GM10847 (cell line): Measurements from ENCODE around the gene AK4.

Experiments
- POLR2A ChIP-seq: IDR thresholded peaks from 2 replicates; pipeline ENCODE4 v1.6.1; 2011; ENCODE audit not compliant: insufficient read length; ENCODE audit errors: extremely low read depth

The AK4 gene

DNA sequence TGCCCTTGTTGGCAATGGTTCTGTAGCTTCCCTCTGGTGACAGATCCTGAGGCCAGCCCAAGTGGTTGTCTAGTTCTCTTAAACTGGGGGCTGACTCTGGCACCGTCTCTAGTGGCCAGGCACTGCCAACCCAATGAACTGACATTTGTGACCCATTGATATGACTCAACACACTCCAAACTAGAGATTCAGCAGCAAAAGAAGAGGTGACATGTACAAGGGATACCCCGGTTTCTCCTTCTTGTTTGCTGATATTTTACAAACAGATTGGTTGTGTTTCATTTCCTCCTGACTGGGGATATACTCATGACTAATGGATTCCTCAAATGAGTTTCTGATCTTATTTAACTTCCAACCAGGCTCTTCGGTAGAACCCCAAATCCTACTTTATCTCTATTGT is 95.5 kb downstream of the AK4 start:
- no peak for TF ChIP-seq POLR2A

- no peak for TF ChIP-seq POLR2A
Measured at GRCh38 chr1:65245295-65245694, 97.3 kb downstream of the AK4 start.

DNA sequence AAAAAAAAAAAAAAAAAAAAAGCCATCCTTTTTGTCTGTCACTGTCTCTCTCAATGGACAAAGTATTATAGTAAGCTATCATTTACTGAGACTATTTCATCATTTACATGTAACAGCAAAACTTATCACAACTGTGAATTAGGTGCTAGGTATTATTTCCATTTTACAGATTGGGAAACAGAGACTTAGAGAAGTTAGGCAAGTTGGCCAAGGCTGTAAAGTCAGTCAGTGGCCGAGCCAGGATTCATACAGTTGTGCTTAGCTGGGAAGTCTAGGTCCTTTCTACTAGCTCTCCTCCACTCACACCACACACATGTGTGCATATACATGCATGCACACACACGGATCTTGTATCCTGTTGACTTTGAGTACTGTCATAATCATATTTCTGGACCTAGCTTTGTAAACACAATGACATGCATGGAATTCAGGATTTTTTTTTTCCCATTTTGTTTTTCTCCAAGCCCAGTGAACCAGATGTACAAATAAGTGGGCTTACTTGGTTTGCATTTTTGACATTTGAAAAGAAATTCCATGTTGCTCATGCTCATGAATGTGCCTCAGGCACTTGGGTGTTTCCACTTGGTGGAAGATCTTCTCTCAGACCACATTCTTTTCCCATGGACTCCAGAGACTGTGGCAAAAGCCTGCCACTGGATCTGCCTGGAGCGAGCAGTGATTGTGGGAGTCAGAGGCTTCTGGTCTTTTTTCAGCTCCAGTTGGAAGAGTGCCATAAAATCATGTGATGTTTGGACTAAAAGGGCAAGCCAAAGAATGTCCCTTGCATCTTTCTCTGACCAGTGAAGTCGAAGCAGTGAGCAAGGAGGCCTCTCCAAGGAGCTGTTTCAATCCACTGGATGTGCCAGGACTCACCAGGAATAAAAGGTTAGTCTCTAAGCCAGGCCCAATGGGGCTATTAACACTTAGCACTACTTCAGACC is 99.7 kb downstream of the AK4 start:
- no peak for TF ChIP-seq POLR2A

DNA sequence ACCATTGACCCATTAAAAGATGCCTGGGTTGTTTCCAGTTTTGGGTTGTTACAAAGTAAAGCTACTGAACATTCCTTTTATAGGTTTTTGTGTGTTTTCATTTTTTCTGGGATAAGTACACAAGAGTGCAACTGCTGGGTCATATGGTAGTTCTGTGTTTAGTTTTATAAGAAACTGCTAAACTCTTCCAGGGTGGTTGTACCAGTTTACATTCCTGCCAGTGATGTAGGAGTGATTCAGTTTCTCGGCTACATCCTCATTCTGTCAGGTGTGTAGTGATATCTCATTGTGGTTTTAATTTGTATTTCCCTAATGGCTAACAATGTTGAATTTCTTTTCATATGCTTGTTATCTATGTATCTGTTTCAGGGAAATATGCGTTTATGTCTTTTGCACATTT is 102.8 kb downstream of the AK4 start:
- TF ChIP-seq POLR2A: no peak

GRCh38 chr1:65253800-65254319 is 105.9 kb downstream of the AK4 start:
- no peak for TF ChIP-seq POLR2A

DNA sequence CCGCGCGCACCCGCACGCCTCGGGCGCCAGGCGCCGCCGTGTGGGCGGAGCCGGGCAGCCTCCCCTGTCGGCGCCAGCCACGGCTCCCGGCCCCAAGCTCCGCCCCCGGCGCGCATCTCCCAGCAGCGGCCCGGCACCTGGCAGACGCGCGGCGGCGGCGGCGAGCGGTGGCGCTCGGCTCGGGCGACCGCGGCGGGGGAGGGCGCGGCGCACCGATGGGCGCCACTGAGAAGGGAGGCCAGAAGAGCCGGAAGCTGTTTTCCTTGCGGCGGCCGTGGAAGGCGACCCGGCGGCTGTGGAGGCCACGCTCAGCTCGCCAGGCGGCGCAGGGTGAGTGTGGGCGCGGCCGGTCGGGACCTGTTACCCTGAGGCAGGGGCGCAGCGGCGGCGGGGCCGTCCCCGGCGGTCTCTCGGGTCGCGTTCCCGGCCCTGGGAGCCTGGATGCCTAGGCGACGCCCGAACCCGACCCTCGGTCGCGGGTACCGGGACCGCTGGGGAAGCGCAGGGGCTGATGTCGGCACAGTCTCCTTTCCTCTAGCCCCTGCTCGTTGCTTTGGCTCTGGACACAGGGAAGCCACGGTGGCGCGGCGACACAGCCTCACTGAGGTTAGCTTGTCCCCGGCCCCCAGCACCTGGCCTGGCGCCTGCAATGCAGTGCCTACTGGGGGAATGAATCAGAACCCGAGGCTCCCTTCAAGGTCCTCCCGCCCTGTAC is 106.5 kb downstream of the AK4 start:
- peak; percentile 31 for TF ChIP-seq POLR2A

- no peak for TF ChIP-seq POLR2A
Measured at GRCh38 chr1:65255035-65255655, 107.1 kb downstream of the AK4 start.

DNA sequence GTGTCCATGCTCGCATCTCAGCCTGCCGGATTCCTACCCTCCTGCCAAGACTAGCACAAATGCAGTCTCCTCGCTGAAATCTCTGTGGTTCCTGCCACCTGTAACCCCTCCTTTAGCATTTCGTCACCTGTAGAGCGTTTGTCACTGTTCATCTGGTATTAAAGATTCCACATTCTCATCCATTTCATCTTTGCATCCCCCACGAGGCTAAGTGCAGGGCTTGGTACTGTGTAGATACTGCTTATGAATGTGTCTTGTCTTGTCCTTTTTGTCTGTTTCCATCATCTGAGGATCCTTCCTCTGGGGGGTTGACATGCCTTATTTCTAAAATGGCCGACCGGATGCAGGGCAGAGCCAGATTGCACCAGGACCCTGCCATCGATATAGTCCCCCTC is 107.7 kb downstream of the AK4 start:
- TF ChIP-seq POLR2A: no peak

GRCh38 chr1:65256860-65257708 is 109.1 kb downstream of the AK4 start:
- no peak for TF ChIP-seq POLR2A

DNA sequence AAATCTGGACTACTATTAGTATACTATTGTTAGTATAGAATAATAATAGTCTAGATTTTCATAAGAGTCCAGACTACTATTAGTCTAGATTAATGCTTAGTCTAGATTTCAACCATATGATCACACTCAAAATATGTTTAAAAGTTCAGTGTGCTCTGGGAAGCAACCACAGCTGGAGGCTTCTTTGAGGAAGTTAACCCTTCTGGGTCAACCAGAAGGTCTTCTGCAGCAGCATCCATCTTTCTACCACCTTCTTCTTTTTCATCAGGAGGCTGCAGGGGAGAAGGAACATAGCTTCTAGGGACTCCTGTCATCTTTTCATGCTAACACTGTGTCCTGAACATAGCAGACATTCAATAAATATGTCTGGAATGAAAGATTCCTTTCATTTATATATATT is 110.1 kb downstream of the AK4 start:
- no peak for TF ChIP-seq POLR2A

GRCh38 chr1:65259816-65260215 is 111.8 kb downstream of the AK4 start:
- no peak for TF ChIP-seq POLR2A

DNA sequence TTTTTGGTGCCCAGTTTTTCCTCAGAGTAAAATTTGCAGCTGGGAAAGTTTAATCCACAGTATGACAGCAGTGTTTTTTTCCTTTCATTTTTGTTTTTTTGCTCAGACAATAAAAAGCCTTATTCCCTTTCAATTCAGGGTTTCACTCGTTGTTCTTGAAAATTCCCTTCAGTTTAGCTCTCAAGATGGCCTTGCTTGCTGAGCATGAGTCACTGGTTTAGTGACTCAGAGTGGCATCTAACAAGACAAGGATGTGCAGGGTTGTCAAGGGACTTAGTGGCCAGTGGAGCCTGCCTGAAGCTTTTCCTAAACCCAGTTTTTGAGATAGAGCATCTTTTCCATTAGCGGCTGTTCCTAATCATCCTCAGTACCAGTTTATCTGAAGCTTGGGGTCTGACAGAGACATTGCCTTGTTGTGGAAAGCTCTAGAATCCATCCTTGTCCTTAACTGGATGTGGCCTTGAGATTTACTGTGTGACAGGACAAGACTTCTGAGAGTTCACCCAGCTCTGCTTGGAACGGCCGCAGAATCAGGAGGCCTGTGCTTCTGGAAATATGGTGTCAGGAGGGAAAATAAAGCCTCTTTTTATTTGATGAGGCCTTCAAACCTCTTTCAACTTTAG is 113.0 kb downstream of the AK4 start:
- TF ChIP-seq POLR2A: no peak

- no peak for TF ChIP-seq POLR2A
Measured at GRCh38 chr1:65263286-65263685, 115.3 kb downstream of the AK4 start.

DNA sequence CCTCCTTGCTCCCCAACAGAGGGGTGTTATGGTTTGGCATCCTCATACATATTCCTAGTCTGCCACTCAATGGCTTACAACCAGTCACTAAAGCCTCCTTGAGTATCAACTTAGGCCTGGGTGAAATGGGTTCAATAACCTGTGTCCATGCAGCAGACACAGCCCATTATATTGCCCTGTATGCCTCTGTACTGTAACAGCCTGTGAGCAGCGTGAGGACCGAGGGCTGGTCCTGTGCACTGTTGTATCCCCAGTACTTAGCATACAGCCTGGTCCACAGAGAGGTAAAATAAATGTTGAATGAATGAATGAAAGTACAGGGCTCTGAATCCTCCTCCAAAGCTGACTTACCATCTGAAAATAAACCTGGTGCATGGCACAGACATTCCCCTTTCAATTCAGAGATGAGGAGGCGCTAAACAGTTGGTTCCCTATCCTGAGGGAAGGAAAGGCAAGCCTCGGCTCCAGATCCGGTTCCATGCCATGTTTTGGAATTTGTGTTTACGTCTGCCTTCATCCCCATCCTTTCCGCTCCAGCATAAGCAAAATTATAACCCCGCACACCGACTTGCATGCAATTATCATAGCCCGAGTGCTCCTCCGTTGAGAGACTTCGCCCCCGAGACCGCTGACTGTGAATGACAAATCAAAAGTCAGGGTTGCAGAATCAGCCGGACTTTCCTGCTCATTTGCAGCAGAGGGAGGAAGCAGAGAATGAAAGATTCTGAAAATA is 116.4 kb downstream of the AK4 start:
- TF ChIP-seq POLR2A: no peak
